GM21526 (cell line): ENCODE results near the gene MT1F.

ENCODE experiments used
- ATAC-seq: cut with Tn5 transposase; IDR thresholded peaks from one replicate; pipeline ENCODE4 v1.9.1; 2021; ENCODE audit warnings: moderate library complexity; ENCODE audit not compliant: unreplicated experiment, low FRiP score

The MT1F gene

GRCh38 chr16:56689171-56689570 lies 31.4 kb downstream of the MT1F start:
- ATAC-seq = no peak

- ATAC-seq = no peak
These were observed 32.8 kb downstream of the MT1F start for GRCh38 chr16:56690420-56691122.

- no peak for ATAC-seq
These were observed 34.1 kb downstream of the MT1F start for GRCh38 chr16:56691885-56692284.

- no peak for ATAC-seq
These were observed 37.5 kb downstream of the MT1F start for GRCh38 chr16:56695246-56695645.

- ATAC-seq = no peak
These were observed 39.8 kb downstream of the MT1F start for GRCh38 chr16:56697456-56698155.

- no peak for ATAC-seq
These were observed 42.4 kb downstream of the MT1F start for GRCh38 chr16:56700195-56700594.

GRCh38 chr16:56700631-56701030 lies 42.9 kb downstream of the MT1F start:
- no peak for ATAC-seq

- ATAC-seq = no peak
These were observed 43.8 kb downstream of the MT1F start for GRCh38 chr16:56701534-56701933.

GRCh38 chr16:56702836-56703235 lies 45.1 kb downstream of the MT1F start:
- ATAC-seq = no peak
